Stimulated activated CD4-positive, alpha-beta T cell treated with anti-CD3 and anti-CD28 coated beads, Interleukin-2, amount 100 ng/mL, for 4 hours (primary cell): ENCODE data around the gene C1orf216.
"Not testable (repeated sequence)": the region's sequence is repeated elsewhere in the genome, so short reads cannot be mapped to it uniquely, and the experiment has no call there.

Source experiments
- DNase-seq: peaks from one replicate; pipeline ENCODE4 v3.0.0-alpha.2; 2020; ENCODE audit warnings: low read depth

Gene C1orf216

GRCh38 chr1:35706846-35707600 lies 11.7 kb downstream of the C1orf216 start:
- peak; percentile 44 for DNase-seq

GRCh38 chr1:35702508-35702907 lies 16.2 kb downstream of the C1orf216 start:
- no peak for DNase-seq

- not testable (repeated sequence) for DNase-seq
These were observed 19.5 kb downstream of the C1orf216 start for GRCh38 chr1:35699152-35699551.

GRCh38 chr1:35692317-35692716 lies 26.4 kb downstream of the C1orf216 start:
- no peak for DNase-seq

- DNase-seq, result no peak
These were observed 27.0 kb downstream of the C1orf216 start for GRCh38 chr1:35691571-35692220.

GRCh38 chr1:35691080-35691479 lies 27.6 kb downstream of the C1orf216 start:
- no peak for DNase-seq

GRCh38 chr1:35690103-35690502 lies 28.6 kb downstream of the C1orf216 start:
- not testable (repeated sequence) for DNase-seq

GRCh38 chr1:35688161-35688560 lies 30.5 kb downstream of the C1orf216 start:
- no peak for DNase-seq

GRCh38 chr1:35683012-35683411 lies 35.7 kb downstream of the C1orf216 start:
- DNase-seq, result no peak

- DNase-seq, result no peak
These were observed 38.4 kb downstream of the C1orf216 start for GRCh38 chr1:35680271-35680670.

GRCh38 chr1:35675773-35676172 lies 42.9 kb downstream of the C1orf216 start:
- DNase-seq, result no peak

- DNase-seq, result no peak
These were observed 44.6 kb downstream of the C1orf216 start for GRCh38 chr1:35674111-35674510.

- DNase-seq, result no peak
These were observed 46.6 kb downstream of the C1orf216 start for GRCh38 chr1:35672116-35672515.

- DNase-seq, result no peak
These were observed 50.2 kb downstream of the C1orf216 start for GRCh38 chr1:35668506-35668905.

- no peak for DNase-seq
These were observed 51.8 kb downstream of the C1orf216 start for GRCh38 chr1:35666916-35667315.

- DNase-seq, result no peak
These were observed 52.5 kb downstream of the C1orf216 start for GRCh38 chr1:35666216-35666615.
